SIG-M5 treated with dmso at 0.1 percent for 504 hours (cell line): ENCODE measurements around the gene CLEC4G.
A peak's percentile ranks its signal among the peaks of the same experiment; 100 is the strongest.
"Not testable (repeated sequence)": the region's sequence is repeated elsewhere in the genome, so short reads cannot be mapped to it uniquely, and the experiment has no call there.

Source experiments
- DNase-seq: peaks from one replicate; lab custom pipeline; 2025; ENCODE audit not compliant: unreplicated experiment; lab: John Stamatoyannopoulos, UW

Gene CLEC4G

GRCh38 chr19:7732045-7732444 is at the start of gene CLEC4G:
Gene CLEC4G, minus strand, starts transcription at chr19:7732110. Its CDS starts 8 bp downstream, at chr19:7732102.
- no peak for DNase-seq

DNA sequence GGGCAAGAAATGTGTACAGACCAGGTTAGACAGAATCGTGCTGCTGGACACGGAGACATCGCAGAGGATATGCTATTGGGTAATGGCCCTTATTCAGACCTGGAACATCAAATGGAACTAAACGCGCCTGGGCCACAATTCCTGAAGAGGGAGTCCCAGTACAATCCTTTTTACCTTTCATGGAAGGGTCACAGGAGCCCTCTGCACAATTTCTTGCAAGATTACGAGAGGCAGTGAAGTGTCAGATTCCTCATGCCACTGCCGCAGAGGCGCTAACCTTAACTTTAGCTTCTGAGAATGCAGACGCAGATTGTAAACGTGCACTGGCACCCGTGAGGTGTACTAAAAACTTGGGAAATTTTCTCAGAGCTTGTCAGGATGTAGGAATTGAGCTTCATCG is 49.2 kb upstream of the CLEC4G start:
- DNase-seq, result no peak

DNA sequence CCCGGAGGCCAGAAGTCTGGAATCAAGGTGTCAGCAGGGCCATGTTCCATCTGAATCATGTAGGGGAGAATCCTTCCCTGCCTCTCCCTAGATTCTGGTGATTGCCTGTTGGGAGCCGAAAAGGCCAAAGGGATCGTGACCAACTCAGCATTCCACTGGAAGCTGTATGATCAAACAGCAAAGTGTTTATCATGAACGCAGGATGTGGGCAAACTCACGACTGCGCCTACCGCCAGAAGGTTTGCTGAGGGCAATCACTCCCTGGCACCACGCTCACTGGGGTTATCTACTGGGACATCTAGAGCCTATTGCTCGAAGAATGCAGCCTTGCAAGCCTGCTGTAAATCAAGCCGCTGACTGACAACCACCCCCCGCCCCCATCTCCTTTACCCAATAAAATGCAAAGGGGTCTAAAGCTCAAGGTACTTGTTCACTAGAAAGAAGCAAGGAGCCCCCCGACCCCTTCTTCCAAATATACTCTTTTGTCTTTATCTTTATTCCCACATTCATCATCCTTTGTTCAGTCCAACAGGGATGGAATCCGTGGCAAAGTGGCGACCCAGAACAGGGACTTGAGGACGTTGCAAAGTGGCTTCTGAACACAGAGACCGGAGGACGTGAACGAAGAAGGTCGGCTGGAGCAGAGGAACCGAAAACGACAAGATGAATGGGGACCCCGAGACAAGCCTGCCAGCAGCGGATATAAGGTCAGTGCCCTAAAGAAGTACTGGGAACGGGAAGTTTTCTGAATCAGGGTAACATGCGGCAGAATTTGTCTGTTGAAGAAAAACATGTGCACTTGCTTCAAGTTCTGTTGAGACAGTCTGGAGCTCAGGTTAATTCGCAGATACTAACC is 47.9 kb upstream of the CLEC4G start:
- no peak for DNase-seq

GRCh38 chr19:7778081-7778480 is 46.2 kb upstream of the CLEC4G start:
- peak; percentile 71 for DNase-seq

DNA sequence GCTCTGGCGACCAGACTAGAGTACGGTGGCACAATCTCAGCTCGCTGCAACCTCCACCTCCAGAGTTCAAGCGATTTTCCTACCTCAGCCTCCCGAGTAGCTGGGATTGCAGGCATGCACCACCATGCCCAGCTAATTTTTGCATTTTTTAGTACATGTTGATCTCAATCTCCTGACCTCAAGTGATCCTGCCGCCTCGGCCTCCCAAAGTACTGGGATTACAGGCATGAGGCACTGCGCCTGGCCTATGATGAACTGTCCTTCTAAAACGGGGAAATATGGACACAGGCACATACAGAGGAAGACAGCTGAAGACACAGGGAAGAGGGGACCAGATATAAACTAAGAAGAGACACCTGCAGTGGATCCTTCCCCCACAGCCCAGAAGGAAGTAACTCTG is 43.9 kb upstream of the CLEC4G start:
- no peak for DNase-seq

- DNase-seq, result peak; percentile 8
Observed at GRCh38 chr19:7773841-7774240, 41.9 kb upstream of the CLEC4G start.

DNA sequence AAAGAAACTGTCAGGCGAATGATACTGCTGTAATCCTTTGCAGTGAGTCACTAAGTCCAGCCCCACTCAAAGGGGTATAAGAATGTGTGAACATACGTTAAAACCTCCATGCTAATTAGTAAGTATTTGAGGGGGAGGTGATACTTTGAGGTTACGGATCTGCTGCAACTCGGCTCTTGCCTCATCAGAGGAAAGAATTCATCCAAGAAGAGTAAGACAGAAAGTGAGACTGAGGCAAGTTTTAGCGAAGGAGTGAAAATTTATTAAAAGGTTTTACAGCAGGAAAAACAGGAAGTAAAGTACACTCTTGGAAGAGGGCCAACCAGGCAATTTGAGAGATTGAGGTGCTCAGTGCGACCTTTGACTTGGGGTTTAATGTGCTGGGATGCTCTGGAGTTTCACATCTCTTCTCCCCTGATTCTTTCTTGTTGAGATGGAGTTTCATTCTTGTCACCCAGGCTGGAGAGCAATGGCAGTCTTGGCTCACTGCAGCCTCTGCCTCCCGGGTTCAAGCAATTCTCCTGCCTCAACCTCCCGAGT is 40.9 kb upstream of the CLEC4G start:
- peak; percentile 98 for DNase-seq

- no peak for DNase-seq
Observed at GRCh38 chr19:7771072-7771471, 39.2 kb upstream of the CLEC4G start.

DNA sequence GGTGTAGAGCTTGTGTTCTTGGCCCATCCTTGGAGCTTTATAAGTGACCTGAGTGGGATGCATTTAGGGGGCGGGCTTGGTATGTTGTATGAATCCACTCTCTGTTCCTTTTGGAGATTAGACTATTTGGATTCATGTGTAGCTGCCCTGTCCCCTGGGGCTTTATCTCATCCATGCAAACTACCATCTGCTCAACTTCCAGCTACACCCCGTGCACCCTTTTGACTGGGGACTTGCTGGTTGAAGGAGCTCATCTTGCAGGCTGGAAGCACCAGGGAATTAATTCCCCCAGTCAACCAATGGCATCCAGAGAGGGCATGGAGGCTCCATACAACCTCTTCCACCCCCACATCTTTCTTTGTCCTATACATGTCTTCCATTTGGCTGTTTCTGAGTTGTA is 37.3 kb upstream of the CLEC4G start:
- DNase-seq, result no peak

- no peak for DNase-seq
Observed at GRCh38 chr19:7767487-7767886, 35.6 kb upstream of the CLEC4G start.

DNA sequence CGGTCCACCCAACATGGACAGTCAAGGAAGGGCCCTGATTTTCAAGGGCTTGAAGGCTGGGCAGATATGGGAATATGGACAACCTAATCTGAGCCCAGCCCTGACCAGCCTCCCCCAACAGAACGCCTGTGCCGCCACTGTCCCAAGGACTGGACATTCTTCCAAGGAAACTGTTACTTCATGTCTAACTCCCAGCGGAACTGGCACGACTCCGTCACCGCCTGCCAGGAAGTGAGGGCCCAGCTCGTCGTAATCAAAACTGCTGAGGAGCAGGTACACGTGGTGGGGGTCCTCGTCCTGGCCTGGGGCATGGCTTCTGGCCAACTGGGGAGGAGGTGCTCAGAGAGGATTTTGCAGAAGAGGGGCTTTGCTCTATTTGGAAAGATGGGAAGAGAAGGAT is 34.6 kb upstream of the CLEC4G start:
- DNase-seq, result no peak

- not testable (repeated sequence) for DNase-seq
Observed at GRCh38 chr19:7765043-7765442, 33.1 kb upstream of the CLEC4G start.

DNA sequence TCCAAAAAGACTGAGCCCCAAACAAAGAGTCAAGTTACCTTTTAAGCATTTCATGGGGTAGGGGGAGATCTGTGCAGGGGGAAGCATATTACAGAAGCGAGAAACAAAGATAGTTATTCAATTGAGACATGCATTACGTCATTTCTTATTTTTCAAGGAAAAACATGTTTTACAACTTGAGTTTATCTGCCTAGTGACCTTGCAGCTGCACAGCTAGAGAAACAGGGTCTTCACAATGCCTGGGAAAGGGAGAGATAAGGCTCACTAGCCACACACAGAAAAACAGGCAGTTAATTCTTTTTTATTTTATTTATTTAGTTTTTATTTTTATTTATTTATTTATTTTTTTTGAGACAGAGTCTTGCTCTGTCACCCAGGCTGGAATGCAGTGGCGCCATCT is 32.2 kb upstream of the CLEC4G start:
- DNase-seq, result not testable (repeated sequence)

GRCh38 chr19:7763696-7764095 is 31.8 kb upstream of the CLEC4G start:
- no peak for DNase-seq

- DNase-seq, result no peak
Observed at GRCh38 chr19:7762719-7763293, 30.9 kb upstream of the CLEC4G start, which contains the start of gene CLEC4M. Gene CLEC4M, plus strand, starts transcription at chr19:7763243. Its CDS starts 24 bp downstream, at chr19:7763267.

DNA sequence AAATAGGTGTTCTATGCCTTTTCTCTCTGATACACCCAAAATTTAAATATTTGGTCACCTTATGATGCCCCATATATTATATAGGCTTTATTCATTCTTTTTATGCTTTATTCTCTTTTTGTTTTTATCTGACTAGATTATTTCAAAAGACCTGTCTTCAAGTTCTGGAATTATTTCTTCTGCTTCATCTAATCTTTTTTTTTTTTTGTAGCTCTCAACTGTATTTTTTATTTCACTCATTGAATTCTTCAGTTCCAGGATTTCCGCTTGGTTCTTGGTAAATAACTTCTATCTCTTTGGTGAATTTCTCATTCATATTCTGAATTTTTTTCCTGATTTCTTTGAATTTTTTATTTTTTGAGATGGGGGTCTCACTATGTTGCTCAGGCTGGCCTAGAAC is 27.2 kb upstream of the CLEC4G start:
- DNase-seq, result no peak

GRCh38 chr19:7757358-7757757 is 25.4 kb upstream of the CLEC4G start:
- DNase-seq, result no peak

DNA sequence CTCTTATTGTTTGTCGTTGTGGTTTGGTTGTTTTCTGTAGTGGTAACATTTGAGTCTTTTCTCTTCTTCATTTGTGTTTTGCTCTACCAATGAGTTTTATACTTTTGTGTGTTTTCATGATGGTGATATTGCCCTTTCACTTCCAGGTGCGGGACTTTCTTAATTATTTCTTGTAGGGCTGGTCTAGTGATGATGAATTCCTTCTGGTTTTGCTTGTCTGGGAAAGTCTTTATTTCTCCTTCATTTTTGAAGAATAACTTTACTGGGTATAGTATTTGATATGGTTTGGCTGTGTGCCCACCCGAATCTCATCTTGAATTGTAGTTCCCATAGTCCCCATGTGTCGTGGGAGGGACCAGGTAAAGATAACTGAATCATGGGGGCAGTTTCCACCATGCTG is 24.3 kb upstream of the CLEC4G start:
- no peak for DNase-seq

- no peak for DNase-seq
Observed at GRCh38 chr19:7751157-7751783, 19.4 kb upstream of the CLEC4G start.

GRCh38 chr19:7748756-7749155 is 16.8 kb upstream of the CLEC4G start:
- DNase-seq, result peak; percentile 51

DNA sequence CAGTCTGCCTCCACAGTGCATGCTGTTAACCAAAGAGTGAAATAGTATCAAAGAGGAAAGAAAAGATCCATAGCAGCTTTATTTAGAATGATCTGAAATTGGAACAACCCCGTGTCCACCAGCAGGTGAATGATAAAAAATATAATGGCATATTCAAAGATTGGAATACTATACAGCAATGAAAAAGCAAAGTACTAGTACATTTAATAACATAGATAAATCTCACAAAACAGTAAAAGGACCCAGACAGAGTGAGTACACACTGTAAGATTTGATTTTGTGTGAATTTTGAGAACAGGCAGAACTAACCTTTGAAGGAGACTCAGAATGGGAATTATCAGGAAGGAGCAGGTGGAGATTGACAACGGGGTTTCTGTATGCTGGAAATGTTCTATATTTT is 16.3 kb upstream of the CLEC4G start:
- no peak for DNase-seq
